HG03103 (cell line): ENCODE results near the gene MYDGF.
"Not testable (repeated sequence)": the region's sequence is repeated elsewhere in the genome, so short reads cannot be mapped to it uniquely, and the experiment has no call there.

Experiments
- ATAC-seq: cut with Tn5 transposase; IDR thresholded peaks from one replicate; pipeline ENCODE4 v1.9.1; 2021; ENCODE audit warnings: low read depth; ENCODE audit not compliant: unreplicated experiment

The MYDGF gene

DNA sequence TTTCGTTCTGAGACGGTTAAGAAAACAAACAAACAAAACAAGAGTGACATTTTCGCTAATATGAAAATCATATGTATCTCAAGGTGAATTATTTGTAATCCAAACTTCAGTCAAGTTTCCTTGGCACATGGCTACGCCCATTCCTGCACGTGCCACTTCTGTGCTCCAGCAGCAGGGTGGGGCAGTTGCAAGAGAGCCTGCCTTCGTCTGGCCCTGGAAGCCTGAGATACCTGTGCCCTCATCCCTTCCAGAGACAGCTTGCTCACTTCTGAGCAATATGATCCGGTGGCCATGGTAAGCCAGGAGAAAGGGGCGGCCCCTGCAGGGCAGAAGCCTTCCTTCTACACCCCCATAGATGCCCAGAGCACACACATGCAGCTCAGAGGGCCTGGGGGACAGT, 31.4 kb upstream of the MYDGF start:
- no peak for ATAC-seq

DNA sequence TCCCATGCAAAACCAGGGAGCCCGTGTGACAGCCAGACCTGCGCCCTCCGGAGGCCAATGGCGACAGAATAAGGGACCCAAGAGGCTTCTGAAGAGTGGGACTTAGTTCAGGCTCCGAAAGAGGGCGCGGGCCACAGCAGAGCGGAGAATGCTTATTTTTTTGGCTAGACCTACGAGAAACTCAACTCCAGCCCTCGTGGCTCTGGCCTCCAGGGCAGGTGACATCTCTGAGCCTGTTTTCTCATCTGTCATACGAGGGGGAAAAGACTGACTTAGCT, 30.5 kb upstream of the MYDGF start:
- ATAC-seq = no peak

DNA sequence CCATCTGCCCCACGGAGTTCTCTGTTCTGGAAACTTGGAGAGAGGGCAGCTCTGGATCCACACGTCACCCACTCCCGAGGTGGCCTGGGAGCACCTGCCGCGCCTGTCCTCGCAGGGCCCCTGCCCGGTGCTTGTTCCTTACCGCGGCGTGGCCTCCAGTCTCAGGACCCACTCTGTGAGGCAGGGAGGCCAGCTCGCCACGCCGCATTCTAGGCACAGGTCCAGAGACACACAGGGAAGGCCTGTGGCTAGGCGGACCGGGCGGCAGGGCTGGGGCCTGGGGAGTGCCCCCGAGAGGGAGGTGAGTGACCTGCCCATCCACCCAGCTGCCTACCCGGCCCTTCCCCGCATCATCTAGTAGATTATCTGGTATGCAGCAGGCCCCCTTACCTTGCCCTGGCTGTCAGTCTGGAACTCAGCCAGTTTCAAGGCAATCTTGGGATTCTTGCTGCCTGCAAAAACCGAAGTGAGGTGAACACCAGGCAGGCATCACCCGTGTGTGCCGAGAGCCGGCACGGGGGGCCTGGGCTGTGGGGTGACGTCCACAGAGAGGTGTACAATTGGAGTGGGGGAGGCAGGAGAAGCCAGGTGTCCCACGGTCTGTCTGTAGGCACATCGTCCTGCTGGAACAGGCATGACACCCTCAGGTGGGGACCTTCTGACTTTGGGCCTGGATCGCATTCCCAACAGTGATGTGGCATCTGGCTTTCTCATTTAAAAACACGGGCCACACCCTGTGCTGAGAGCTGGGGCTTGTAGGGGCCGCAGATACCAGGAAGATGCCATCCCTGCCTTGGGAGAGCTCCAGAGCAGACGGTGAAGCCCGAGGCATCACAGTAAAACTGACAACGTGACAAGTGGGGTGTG, 29.9 kb upstream of the MYDGF start:
- no peak for ATAC-seq

DNA sequence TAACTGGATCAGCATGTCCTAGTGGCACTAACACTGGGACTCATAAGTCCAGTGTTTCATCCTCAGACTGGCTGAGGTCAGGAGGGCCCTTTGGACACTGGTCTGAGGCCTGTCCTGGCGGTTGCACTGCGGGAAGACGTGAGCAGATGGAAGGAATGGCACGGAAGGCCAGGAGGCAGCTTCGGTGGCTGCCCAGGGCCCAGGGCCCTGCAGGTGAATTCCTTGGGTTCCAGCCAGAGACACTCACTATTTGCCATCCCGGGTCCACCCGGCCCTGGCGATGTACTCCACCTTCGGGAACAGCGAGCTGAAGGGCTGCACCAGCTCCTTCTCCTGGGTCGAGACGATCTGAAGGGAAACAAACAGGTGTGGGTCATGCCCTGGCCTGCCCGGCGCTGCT, 27.2 kb upstream of the MYDGF start:
- no peak for ATAC-seq

DNA sequence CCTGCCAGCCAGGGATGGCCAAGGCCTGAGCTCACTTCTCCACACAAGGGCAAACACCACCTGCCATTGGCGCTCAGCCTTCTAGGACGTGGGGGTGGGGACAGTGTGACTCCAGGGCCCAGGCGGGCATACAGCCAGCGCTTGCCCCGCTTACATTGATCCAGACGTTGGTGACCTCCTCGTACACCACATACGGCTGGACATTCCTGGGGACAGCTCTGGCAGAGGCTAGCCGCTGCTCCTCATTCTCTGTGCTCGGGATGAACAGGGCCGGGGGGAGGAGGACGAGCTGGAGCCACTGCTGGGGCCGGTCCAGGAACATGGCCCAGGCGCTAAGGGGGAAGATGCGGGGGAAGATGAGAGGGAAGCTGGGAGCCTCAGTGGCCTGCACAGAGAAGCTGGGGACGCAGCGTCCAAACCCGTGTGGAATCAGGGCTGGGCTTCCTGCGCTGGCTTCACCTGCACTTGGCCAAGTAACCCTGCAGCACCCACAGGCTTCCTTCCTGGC, 25.1 kb upstream of the MYDGF start:
- no peak for ATAC-seq

DNA sequence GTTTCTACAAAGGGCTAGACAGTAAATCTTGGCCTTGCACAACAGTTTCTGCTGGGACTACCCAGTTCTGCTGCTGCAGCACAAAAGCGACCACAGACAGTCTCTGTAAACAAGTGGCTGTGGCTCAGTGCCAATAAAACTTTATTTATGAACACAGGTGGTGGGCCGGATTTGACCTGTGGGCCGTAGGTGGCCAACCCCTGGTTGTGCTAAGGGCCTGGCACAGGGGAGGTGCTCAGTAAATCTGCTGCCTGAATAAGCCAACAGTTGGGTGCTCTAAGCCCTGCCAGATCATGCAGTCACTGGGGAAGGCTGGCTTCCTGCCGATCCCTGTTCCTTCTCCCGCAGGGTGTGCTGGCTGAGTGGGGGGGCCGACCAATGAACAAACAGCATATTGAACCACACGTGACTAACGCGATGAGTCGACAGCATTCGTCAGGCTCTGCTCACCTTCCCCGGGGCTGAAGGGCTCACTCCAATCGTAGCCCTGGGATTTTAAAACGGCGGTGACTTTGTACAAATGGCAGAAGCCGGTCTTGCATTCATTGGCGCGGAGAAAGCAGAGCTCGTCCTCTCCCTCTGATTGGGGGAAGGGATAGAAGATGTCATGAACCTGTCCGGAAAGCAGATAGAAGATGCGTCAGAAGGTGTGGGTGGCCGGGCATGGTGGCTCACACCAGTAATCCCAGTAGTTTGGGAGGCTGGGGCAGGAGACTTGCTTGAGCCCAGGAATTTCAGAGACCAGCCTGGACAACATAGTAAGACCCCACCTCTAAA, 24.3 kb upstream of the MYDGF start:
- ATAC-seq = no peak

DNA sequence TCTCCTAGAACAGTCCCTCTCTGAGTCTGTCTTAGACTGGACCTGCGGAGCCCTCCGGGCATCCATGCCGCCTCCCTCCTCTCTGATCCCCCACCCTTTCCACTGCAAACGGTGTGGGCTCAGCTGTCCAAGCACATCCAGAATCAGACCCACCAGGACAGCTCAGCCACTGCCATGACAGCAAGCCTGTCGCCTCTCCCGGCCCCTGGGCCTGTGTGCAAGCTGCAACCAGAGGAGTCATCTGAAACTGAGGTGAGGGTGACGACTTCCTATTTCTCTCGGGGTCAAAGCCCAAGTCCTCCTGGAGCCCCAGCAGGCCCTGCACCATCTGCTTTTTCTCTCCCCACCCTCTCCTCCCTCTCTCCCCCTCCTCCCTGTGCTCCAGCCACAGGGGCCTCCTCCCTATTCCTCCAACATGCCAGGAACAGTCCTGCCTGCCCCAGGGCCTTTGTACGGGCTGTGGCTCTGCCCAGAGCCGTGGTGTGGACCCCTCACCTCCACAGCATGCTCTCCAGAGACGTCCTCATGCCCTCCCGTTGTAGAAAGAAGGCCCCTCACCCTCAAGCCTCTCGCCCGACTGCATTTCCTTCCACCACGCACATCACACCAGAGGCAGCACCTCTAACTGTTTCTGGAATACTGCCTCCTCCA, 23.5 kb upstream of the MYDGF start:
- no peak for ATAC-seq

DNA sequence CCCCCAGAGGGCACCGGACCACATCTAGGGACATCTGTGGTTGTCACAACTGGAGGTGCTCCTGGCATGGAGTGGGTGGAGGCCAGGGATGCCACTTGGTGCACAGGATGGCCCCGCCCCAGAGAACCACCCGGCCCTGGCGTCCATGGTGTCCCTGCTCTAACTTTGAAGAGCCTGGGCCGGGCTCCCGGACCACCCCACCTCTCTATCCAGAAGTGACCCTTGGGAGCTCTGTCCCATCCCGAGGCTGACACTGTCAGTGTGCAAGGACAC, 22.9 kb upstream of the MYDGF start:
- ATAC-seq = no peak

DNA sequence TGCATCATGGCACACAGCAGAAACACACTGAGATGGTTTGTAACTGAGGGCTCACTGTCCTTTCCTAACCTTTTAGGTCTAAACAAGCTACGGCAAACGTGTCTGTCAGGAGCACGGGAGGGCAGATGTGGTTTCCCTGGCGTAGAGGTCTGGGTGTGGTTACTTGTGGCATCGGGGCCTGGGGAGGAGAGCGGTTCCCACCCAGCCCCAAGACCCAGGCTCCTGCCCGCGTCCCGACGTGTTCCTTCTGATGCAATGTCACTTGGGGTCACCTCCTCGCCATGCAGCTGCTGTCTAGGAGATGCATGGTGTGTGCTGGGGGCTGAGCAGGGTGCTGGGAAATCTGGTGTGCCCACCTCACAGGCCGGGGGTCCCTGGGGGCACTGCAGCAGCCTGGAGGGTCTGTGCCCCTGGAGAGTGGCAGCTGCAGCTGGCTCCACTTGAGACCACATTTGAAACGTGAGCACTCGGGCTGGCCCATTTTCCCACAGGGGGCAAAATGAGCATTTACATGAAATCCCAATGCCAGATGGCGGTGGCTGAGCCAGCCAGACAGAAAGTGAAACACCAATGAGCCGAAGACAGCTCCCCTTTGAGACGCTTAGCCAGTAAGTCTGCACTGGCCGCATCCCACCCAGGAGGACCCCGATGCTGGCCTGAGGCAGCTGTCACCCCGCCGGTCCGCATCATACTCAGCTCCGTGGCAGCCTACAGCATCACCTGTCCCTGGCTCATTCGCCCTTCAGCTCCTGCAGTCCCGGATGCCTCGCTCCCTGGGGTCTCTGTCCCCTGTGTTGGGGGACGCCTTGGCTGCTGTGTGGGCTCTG, 22.3 kb upstream of the MYDGF start:
- ATAC-seq = no peak

DNA sequence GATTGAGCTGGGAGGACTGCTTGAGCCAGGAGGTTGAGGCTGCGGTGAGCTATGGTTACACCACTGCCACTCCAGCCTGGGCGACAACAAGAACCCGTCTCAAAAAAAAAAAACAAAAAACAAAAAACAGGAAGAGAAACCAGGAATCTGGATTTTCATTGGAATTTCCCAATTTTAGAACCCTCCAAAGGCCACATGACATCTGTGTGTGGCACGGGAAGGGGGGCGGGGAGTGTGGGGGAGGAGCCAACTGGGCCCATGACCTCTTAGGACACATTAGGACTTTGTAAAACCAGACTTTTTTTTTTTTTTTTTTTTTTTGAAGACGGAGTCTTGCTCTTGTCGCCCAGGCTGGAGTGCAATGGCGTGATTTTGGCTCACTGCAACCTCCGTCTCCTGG, 21.2 kb upstream of the MYDGF start:
- ATAC-seq = no peak

DNA sequence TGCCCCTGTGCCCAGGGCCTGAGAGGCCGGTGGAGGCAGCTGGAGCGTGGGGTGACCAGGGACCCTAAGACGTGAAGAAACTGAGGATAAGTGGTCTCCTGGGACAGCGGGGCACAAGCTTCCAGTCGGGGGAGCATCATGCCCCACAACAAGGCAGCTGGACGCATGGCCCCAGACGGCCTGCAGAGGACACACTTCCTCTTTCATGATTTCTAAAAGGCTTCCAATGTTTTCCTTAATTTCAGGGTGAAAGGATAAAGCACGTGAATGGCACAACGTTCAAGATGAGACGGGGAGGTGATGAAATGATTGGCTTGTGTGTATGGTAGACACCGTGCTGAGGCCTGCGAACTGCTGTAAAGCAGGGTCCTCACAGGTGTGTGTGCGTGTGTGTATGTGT, 20.2 kb upstream of the MYDGF start:
- ATAC-seq = no peak

DNA sequence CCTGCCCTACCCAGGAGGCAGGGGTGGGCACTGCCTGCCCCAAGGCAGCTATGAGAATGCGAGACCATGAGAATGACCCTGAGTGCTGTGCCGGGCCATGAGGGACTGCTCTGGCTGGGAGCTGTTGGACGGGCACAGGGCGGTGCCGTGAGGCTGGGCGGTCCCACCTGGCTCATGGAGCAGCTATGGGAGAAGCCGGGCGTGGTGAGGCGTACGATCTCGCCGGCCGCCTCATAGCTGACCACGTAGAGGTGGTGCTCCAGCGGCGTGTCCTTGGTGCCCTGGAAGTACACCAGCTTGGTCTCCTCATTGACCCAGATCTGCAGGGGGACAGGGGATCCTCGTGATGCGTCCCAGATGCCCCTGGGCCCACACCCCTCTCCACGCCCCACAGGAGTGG, 19.3 kb upstream of the MYDGF start:
- ATAC-seq = no peak

DNA sequence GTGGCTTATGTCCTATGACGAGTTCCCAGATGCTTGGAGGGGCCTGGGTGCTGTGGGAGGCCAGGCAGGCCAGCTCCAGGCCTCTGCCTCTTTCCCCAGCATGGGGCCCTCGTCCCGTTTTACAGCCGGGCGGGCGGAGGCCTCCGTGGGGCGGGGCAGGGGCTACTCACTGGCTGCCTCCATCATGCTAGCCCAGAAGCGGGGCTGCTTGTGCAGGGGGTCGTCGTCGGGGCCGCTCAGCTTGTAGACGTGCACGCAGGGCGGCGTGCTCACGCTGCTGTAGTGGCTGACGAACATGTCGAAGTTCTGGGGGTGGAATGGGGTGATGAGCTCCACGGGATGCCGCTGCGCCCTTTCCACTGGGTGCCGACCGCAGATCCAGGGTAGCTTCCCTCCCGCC, 18.4 kb upstream of the MYDGF start:
- no peak for ATAC-seq

DNA sequence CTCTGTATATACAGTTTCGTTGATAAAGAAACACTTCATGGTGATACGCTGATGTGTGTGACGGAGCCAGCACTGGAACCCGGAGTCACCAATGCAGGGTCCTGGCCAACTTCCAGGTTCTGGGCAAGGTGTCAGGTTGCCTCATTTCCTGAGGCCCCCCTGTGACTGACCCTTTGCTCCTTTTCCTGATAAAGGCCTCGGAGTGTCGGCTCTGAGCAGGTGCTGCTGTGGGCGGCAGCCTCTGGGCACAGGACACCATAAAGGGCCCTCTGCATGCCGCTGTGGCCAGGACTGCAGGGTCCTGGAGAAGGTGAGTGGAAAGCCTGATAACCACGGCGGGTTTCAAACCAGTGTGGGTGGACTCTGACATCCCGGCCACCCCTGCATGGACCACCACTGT, 17.3 kb upstream of the MYDGF start:
- no peak for ATAC-seq

DNA sequence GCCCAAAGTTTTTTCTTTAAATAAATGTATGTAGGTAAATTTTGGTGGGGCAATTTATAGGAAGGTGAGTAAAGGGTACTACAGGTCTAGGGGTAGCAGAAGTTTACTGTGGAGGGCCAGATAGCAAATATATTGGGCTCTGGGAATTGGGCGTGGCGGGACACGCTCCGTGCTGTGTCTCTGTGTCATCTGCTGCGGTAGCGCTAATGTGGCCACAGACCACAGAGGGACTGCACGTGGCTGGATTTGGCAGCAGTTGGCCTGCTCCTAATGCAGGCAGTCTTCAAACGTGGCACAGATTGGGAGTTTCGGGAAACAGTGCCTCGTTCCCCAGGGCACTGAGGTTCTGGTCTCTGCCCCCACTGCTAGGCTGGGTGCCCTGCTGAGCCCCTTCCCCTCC, 16.6 kb upstream of the MYDGF start:
- ATAC-seq = no peak

DNA sequence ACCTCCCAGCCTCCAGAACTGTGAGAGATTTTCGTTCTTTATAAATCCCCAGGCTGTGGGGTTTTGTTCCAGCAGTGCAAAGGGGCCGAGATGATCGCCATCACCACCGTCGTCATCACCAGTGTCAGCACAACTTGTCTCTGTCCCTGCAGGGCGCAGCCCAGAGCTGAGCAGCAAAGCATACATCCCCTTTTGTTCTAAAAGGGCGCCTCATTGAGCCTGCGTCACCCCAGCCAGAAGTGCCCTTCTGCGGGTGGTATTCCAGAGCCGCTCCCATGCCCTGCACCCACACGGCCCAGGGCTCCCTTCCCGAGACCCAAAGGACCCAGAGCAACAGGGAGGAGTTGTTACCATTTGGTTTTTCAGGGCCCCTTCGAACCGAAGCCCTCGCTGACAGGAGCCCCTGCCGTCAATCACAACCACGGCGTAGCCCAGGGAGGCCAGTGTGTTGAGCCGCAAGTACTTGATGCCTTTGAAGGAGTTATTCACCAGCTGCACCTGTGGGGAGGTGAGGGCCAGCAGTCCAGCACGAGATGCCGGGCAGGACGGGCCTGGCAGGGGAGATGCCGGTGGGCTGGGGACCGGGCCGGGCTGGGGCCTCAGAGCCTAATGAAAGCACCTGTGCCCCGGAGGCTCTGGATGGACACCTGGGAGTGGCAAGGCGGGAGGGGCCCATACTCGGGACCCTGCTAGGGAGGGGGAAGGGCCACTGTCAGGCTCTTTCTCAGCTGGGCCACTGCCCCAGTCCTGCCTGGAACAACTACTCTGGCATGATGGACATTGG, 14.4 kb upstream of the MYDGF start:
- ATAC-seq = no peak

DNA sequence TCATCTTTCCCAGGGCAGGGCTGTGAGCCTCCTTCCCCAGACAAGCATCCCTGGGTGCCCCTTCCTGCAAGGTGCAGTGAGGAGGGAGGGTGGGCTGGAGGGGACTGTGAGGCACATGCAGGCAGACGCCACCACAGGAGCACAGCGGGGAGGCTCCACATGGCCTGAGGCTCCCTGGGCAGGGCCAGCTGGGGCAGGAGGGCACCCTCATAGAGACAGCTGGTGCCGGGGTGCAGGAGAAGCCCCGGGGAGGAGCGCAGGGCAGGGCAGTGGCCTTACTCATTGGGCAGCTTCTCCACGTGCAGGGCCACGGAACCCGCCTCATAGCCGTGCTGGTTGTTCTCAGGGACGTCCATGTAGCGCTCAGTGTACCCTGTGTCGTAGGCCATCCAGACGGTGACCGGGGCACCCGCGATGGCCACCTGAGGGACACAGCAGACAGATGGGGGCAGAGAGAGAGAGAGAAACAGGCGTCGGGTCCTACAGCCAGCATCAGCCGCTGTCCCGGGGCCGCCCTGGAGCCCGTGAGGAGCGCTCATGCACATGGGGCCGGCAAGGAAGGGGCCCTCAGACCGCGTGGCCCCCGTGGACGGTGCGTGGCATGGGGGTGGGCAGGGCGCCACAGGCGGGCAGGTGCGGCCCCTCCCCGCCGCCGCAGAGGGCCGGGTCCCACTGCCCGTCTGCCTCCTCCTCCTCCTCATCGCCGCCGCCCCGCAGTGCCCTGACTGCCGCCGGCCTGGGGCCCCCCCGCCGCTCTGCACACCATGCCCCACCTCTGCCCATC, 12.5 kb upstream of the MYDGF start:
- no peak for ATAC-seq

DNA sequence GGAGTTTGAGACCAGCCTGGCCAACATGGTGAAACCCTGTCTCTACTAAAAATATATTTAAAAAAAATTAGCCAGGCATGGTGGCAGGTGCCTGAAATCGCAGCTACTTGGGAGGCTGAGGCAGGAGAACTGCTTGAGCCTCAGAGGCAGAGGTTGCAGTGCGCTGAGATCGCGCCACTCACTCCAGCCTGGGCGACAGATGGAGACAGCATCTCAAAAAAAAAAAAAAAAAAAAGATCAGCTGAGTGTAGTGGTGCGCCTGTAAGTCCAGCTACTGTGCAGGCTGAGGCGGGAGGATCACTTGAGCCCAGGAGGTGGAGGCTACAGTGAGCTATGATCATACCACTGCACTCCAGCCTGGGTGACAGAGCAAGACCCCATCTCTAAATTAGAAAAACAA, 9.9 kb upstream of the MYDGF start:
- not testable (repeated sequence) for ATAC-seq
